Stimulated activated CD8-positive, alpha-beta memory T cell treated with anti-CD3 and anti-CD28 coated beads, Interleukin-7, amount 100 ng/mL, for 48 hours (primary cell): ENCODE data around the gene WDR91.

Source experiments
- DNase-seq, 2 donors: peaks; one replicate each; pipeline ENCODE4 v3.0.0-alpha.2; 2020; ENCODE audit warnings: low read depth in 1 of 2; ENCODE audit errors: extremely low read depth in 1 of 2

Gene WDR91

GRCh38 chr7:135164357-135165061, 46.8 kb downstream of the WDR91 start:
- DNase-seq, result no peak

- no peak for DNase-seq
These were observed 48.8 kb downstream of the WDR91 start for GRCh38 chr7:135162382-135163001.

- no peak for DNase-seq
These were observed 49.7 kb downstream of the WDR91 start for GRCh38 chr7:135161669-135162068.

- DNase-seq, result no peak
These were observed 50.3 kb downstream of the WDR91 start for GRCh38 chr7:135160858-135161653.

GRCh38 chr7:135160098-135160857, 51.0 kb downstream of the WDR91 start:
- DNase-seq, result no peak

- DNase-seq, result no peak
These were observed 51.8 kb downstream of the WDR91 start for GRCh38 chr7:135159359-135160085.

- DNase-seq, result no peak
These were observed 52.5 kb downstream of the WDR91 start for GRCh38 chr7:135158874-135159273.

- no peak for DNase-seq
These were observed 53.1 kb downstream of the WDR91 start for GRCh38 chr7:135158141-135158655.

GRCh38 chr7:135156290-135156689, 55.0 kb downstream of the WDR91 start:
- no peak for DNase-seq

- no peak for DNase-seq
These were observed 56.6 kb downstream of the WDR91 start for GRCh38 chr7:135154734-135155133.

- DNase-seq, result no peak
These were observed 58.9 kb downstream of the WDR91 start for GRCh38 chr7:135152442-135152841.

- no peak for DNase-seq
These were observed 59.8 kb downstream of the WDR91 start for GRCh38 chr7:135151533-135151932.

GRCh38 chr7:135151132-135151531, 60.2 kb downstream of the WDR91 start:
- DNase-seq, result no peak

GRCh38 chr7:135150072-135150782, 61.1 kb downstream of the WDR91 start:
- no peak for DNase-seq

GRCh38 chr7:135147899-135148721, 63.2 kb downstream of the WDR91 start, which contains the start of gene TMEM140:
Gene TMEM140 (plus strand): TSS chr7:135148072. CDS start chr7:135164442, 16,370 bp downstream.
- no peak for DNase-seq

- no peak for DNase-seq
These were observed 63.9 kb downstream of the WDR91 start for GRCh38 chr7:135147341-135147898.

GRCh38 chr7:135143885-135144668, 67.2 kb downstream of the WDR91 start:
- DNase-seq, result no peak
